Measurements from ENCODE around the gene SLC12A7. TPM values are rescaled to one million over a fixed set of nuclear protein-coding genes. Genes with fewer than 3 reads are reported as not detected.

SLC12A7 gene
- total RNA-seq, 6 experiments from 2014 or later, result 38.9 to 65.2 (median 53.3) TPM

DNA sequence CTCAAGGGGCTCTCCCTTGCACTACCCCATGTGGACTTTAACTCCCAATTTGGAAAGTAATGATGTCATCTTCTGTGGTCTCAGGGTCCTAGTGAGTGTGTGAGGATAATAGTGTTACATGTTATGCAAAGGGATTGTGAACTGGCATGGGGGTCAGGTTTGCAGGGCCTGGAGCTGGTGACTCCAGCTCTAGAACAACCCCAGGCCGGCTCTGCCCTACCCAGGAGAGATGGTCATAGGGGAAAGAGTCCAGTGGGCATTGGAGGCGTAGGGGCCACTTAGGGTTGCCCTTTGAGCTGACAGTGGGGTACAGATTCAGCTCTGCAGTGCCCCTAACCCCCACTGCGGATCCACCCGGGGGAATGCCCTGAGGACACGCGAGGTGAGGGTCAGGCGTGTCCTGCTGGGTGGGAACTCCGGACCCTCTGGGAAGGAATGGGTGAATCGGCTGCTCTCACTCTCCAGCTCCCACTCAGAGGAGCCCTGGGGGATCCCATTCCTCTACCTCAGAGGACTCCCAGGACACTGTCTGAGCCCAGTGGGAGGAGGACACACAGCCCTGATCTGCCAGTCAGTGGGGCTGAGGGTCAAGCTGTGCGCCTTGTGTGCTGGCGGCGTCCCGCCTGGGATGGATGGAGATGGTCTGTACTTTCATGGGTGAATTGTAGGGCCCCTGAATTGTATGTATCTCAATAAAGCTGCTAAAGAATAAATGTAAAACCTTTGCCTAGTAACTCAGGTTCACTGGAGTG, 105.8 kb downstream of the SLC12A7 start:
- TF ChIP-seq POLR2A (IDR thresholded peaks at IDR 0.05), result no peak
- TF ChIP-seq, protein P1, sequence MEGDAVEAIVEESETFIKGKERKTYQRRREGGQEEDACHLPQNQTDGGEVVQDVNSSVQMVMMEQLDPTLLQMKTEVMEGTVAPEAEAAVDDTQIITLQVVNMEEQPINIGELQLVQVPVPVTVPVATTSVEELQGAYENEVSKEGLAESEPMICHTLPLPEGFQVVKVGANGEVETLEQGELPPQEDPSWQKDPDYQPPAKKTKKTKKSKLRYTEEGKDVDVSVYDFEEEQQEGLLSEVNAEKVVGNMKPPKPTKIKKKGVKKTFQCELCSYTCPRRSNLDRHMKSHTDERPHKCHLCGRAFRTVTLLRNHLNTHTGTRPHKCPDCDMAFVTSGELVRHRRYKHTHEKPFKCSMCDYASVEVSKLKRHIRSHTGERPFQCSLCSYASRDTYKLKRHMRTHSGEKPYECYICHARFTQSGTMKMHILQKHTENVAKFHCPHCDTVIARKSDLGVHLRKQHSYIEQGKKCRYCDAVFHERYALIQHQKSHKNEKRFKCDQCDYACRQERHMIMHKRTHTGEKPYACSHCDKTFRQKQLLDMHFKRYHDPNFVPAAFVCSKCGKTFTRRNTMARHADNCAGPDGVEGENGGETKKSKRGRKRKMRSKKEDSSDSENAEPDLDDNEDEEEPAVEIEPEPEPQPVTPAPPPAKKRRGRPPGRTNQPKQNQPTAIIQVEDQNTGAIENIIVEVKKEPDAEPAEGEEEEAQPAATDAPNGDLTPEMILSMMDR (IDR thresholded peaks at IDR 0.05), result no peak
- no peak for ATAC-seq

DNA sequence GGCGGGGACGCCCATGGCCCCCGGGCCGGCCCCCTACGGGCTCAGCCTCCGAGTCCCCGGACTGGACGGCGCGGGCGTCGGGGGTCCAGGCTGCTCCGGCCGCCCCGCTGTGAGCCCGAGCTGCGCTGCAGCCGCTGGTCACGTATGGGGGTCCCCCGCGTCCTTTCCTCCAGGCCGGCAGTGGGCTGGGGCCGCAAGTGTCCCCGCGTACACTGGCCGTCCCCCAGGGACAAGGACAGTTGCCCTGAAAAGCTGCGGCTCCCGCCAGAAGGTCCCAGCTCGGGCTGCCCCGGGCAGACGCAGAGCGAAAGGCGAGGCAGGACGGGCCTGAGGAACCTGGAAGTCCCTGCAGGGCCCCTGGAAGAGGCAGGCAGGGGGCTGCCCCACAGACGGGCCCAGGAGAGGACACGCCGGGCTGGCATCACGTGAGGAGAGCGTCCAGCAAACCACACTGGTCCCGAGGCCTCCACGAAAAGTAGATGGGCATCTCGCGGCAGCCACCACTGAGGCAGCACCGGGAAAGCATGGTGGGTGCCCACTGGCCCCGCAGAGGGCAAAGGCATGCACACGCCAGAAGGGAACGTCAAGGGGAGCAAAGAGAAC, 106.5 kb downstream of the SLC12A7 start:
- 56% methylated on average over 5 of the region's 47 CpGs for WGBS (ENCODE audit: insufficient coverage, low coverage, low lambda C conversion rate, missing lambda C conversion rate)
- Histone ChIP-seq H3K36me3 (no peaks in the 10 kb centered on the region), H3K27ac (peak overlapping the region in 1 of 3 donors; percentile 40), H3K4me1 (peaks cover 0 to 14% (median 0%) of the 10 kb centered on the region in 4 donors), H3K9me3 (no peaks in the 10 kb centered on the region), H3K27me3 (peaks cover 0 to 6% of the 10 kb centered on the region in 2 donors), H3K4me3 (peak overlapping the region; percentile 37 to 57 (median 41))
- ATAC-seq (no peak), DNase-seq (peak in 2 of 3 donors; percentile 46 to 53)
- intact Hi-C loops (cut with DNase I), result no loop called here
- TF ChIP-seq POLR2A (IDR thresholded peaks at IDR 0.05), result no peak
- TF ChIP-seq, protein P1 (IDR thresholded peaks at IDR 0.05), result no peak

More for the DNA sequence above, 105.8 kb downstream of the SLC12A7 start:
- H3K36me3 ChIP-seq, result no peaks in the 10 kb centered on the region
- peaks cover 0 to 12% of the 10 kb centered on the region in 2 donors for H3K27me3 ChIP-seq
- DNase-seq, result peak in 2 of 3 donors; percentile 14 to 27
- WGBS (ENCODE audit: insufficient coverage, low coverage, low lambda C conversion rate, missing lambda C conversion rate), result 100% methylated on average over 1 of the region's 13 CpGs
- H3K9me3 ChIP-seq, result no peaks in the 10 kb centered on the region
- peaks cover 0 to 14% (median 2%) of the 10 kb centered on the region in 4 donors for H3K4me1 ChIP-seq
- intact Hi-C loops (cut with DNase I), result no loop called here
- no peak overlapping the region for H3K4me3 ChIP-seq
- H3K27ac ChIP-seq, result no peak overlapping the region

DNA sequence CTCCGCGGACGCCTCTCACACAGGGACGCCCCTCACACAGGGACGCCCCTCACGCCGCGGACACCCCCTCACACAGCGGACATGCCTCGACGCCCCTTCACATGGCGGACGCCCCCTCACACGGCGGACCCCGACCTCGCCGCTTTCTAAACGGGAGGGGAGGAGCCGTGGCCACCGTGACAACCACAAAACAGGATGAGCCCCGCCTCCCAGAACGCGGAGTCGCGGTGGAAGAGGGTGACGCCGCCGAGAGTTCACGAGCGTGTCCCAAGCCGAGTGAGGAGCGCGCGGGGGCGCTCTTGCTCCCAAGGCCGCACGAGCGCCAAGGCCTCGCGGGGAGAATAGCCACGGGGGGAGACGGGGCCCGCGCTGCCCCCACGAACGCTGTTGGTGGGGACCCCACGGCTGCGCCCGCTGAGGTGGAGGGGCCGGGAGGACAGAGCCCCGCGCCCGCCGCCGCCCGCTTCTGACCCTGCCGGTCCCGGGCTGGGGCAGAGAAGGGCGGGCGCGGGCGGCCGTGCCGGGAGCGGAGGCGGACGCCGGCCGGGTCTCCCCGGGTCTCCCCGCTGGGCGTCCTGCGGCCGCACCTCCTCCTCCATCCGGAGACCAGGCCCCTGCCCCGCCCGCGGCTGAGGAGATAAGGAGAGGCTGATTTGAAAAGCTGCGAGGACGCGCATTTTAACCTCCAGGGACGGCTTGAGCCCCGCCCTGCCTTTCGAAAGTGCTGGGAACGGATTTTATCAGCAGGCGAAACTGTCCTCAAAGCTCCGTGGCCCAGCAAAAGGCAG, 107.2 kb downstream of the SLC12A7 start:
- H3K27ac ChIP-seq, result peak overlapping the region in 1 of 3 donors; percentile 40
- 0% methylated on average over 9 of the region's 88 CpGs for WGBS (ENCODE audit: insufficient coverage, low coverage, low lambda C conversion rate, missing lambda C conversion rate)
- H3K36me3 ChIP-seq, result no peaks in the 10 kb centered on the region
- peaks cover 0 to 14% (median 0%) of the 10 kb centered on the region in 4 donors for H3K4me1 ChIP-seq
- DNase-seq (peak; percentile 80 to 81 (median 81)), ATAC-seq (peak; percentile 71 to 88 (median 87))
- no peaks in the 10 kb centered on the region for H3K9me3 ChIP-seq
- H3K27me3 ChIP-seq, result peaks cover 0 to 2% of the 10 kb centered on the region in 2 donors
- peak overlapping the region; percentile 37 to 57 (median 41) for H3K4me3 ChIP-seq
- intact Hi-C loops (cut with DNase I), result no loop called here
- TF ChIP-seq, protein P1 (IDR thresholded peaks at IDR 0.05), result peak; percentile 25 to 56 (median 46)
- TF ChIP-seq POLR2A (IDR thresholded peaks at IDR 0.05), result peak; percentile 53

DNA sequence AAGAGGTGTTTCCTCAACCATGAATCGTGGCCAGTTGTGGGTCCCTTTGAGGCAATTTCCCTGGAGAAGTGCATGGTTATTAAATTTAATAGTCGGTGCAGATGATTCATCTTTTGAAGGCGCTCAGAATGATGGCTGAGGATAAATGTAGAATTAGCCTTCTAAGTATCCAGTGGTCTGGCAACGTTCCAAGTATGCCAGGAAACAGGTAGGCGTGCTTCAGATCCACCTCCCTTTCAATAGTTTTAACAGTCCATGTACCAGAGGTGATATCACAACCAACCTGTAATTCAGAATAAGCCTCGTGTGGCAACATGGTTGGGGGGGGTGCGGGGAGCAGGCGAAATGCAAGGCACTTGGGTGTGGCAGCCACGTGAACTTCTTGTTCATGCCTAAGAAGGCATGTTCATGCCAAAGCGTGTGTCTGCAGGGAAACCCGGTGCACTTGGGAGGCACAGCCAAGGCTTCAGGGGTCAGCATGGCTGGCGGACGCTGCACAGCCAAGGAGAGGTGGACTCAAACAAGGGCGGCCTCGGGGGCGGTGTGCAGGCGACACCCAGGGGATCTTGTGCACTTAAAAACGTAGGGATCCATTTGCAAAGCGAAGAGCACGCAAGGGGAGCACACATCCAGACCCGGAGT, 108.4 kb downstream of the SLC12A7 start:
- 39% methylated on average over 10 of the region's 21 CpGs for WGBS (ENCODE audit: insufficient coverage, low coverage, low lambda C conversion rate, missing lambda C conversion rate)
- H3K27ac ChIP-seq, result no peak overlapping the region
- intact Hi-C loops (cut with DNase I), result no loop called here
- DNase-seq (peak; percentile 28 to 57 (median 38)), ATAC-seq (no peak)
- H3K9me3 ChIP-seq, result no peaks in the 10 kb centered on the region
- H3K4me1 ChIP-seq, result peaks cover 0 to 8% (median 0%) of the 10 kb centered on the region in 4 donors
- no peaks in the 10 kb centered on the region for H3K27me3 ChIP-seq
- H3K4me3 ChIP-seq, result no peak overlapping the region
- TF ChIP-seq, protein P1 (IDR thresholded peaks at IDR 0.05), result no peak
- TF ChIP-seq POLR2A (IDR thresholded peaks at IDR 0.05), result no peak
- H3K36me3 ChIP-seq, result no peaks in the 10 kb centered on the region

All from right lobe of liver (tissue), 6 donors.